Posterior vena cava (tissue), 2 donors: ENCODE measurements around the gene CCDC60. TPM values are rescaled to one million over a fixed set of nuclear protein-coding genes. Genes with fewer than 3 reads are reported as not detected.

Experiments used
- DNase-seq: peaks from one replicate; pipeline ENCODE4 v3.0.0-alpha.2; 2020; ENCODE audit warnings: low spot score
- intact Hi-C, 2 donors: fragments of 100-400 bp; cut with DNase I; formaldehyde crosslinking; loops; one replicate each; pipeline versions ENCODE4 v1.14.1 to v1.14.2; 2022 to 2023
- total RNA-seq, 2 donors: library from RNA; stranded (reverse); fragmentation: NEBNext Ultra II Directional; extraction: Animal tissue kit (Norgen Biotek cat#: 25700); gene quantifications; one replicate each; pipeline ENCODE4 v1.2.1, GENCODE V29; 2021
- donor health status: DM: yes; HTN: yes; CAD: no.
- donor health status: DM: yes; HTN: yes; CAD: no.

Gene CCDC60
- total RNA-seq, 2 donors from 2014 or later, result not detected

DNA sequence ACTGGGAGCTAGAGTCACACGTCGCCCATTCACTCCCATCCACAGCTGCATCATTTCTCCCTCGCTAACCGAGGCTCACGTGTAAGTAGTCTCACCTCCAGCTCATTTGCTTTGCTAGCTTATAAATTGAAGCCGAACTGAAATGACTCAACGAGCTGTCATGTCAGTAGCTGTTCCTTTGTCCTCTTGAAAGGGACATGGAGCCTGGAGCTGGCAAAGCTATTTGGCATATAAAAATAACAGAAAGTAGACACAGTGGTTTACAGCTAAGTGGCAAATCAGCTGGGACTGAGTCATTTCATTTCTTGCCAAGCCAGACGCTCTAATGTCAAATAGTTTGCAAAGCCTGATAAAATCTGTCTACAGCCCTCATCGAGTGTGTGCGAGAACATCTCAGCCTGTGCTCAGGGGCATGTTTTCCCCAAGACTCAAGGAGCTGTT lies 144.6 kb downstream of the CCDC60 start:
- intact Hi-C loops, result no loop called here
- DNase-seq, result no peak

DNA sequence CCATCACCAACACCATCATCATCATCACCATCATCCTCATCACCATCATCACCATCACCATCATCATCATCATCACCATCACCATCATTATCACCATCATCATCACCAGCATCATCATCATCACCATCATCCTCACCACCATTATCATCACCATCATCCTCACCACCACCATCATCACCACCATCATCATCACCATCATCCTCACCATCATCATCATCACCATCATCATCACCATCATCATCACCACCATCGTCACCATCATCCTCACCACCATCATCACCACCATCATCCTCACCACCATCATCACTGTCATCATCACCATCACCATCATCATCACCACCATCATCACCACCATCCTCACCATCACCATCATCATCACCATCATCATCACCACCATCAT lies 146.0 kb downstream of the CCDC60 start:
- DNase-seq, result no peak
- intact Hi-C loops, result no loop called here

DNA sequence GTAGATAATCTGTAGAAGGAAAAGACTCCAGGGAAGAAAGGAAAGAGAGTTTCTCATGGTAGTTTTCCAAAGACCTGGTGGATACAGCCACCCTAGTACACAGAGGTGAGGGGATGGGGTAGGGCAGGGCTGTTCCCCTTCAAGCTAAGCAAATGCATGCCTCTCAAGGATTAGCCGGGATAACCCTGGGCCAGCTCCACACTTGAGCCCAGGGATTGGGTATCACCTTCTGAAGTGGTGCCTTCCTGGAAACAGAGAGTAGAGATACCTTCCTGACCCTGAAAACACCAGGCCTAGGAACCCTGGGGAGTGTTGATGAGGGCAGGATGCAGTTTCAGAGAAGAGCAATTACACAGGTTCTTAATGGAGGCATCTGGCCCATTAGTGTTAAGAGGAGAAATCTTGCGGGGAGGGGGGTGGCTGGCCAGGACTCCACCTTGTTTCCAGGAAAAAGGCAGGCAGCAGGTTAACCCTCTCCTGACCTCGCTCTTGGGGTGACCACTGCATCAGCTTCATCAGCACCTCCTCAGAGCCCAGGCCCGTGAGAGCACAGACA lies 152.1 kb downstream of the CCDC60 start:
- DNase-seq, result no peak
- intact Hi-C loops, result no loop called here

DNA sequence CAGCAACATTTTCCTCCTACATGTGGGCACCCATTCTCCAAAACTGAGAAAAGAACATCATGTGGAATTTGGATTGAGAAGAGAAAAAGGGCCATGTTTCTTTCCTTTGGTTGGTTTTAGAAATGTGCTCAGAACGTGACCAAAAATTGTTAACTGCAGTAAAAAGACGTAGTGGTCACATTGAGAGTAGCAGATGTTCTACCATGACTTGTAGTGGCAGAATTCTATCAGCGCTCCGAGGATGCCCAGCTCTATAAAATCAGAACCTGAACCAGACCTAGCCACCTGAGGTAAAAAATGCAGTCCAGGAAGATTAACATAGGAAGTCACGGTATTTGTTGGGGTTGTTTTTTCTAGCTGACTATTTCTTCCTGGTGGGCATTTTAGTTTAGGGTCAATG lies 157.3 kb downstream of the CCDC60 start:
- intact Hi-C loops, result no loop called here
- DNase-seq, result no peak

DNA sequence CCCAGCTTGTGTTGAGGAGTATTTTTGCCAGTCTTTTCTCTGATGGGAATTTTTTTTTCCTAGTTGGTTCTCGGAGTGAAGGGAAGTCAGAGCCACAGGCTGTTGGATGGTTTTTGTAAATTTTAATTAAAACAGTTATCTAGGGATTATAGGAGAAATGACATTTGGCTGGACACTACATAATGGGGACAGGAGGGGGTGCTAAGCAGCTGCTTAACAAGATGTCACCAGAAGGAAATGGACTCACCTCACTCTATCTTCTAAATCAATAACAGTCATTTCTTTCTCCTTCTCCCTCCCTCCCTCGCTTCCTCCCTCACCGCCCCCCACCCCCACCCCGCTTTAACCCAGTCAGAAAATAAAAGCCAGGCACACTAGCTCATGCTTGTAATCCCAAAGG lies 165.7 kb downstream of the CCDC60 start:
- intact Hi-C loops, result no loop called here
- DNase-seq, result no peak

DNA sequence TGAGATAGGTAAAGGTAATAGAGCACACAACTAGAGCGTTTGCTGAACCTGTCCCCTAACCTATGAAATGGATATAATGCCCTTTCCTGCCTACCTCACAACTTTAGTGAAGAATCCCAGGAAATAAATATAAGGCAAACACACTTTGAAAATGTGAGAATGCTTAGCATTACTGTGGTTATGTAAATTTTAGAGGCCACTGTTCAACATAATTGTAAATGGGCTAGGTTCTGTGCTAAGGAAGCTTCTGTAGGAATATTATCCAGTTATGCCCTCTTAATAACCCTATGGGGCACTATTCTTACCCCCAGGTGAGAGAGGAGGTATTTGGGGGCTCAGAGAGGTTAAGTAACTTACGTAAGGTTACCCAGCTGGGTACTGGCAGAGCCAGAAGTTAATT lies 166.5 kb downstream of the CCDC60 start:
- intact Hi-C loops, result no loop called here
- DNase-seq, result no peak

DNA sequence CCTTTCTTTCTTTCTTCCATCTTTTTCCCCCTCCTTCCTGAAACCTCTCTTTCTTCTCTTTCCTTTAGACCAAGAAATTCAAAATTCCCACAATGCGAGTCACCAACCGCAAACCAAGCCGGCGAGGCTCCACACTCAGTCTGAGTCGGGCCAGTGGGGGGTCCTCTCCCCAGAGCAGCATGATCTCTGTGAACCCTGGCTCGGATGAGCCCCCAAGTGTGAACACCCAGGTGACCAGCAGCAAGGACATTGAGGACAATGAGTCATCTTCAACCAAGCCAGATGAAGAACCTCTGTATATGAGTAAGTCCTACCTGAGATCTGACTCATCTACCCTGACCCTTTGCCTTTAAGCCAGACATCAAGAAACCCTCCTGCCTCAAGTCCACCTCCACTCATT lies 170.5 kb downstream of the CCDC60 start:
- intact Hi-C loops, result no loop called here

DNA sequence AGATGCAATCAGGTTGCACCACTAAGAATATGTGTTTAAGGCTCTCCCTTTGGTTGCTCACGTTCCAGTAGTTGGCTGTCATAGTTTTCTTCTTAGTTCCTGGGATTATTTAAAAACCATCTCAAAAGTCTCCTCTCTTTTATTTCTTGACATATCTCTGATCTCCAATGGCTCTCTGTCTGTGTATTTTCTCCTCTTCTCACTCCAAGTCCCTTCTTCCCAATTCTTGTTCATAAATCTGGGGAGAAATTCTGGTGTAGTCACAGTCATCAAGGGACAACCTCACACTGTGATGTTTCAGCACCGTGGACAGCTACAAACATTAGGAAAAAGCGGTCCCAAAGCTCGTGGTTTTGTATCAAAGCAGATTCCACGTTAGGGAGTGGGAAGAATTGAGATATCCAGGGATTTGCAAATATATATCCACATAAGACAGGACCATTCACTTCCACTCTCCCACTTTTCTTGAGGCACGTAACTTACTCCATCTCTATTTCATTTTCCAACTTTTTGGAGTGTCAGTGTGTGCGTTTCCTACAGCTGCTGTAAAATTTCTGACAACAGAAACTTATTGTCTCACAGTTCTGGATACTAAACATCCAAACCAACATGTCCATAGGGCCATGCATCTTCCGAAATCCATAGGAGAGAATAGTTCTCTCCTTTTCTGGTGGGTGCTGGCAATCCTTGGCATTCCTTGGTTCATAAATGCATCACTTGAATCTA lies 178.4 kb downstream of the CCDC60 start:
- intact Hi-C loops, result no loop called here
- DNase-seq, result no peak

More for the DNA sequence above, 170.5 kb downstream of the CCDC60 start:
- DNase-seq, result no peak

DNA sequence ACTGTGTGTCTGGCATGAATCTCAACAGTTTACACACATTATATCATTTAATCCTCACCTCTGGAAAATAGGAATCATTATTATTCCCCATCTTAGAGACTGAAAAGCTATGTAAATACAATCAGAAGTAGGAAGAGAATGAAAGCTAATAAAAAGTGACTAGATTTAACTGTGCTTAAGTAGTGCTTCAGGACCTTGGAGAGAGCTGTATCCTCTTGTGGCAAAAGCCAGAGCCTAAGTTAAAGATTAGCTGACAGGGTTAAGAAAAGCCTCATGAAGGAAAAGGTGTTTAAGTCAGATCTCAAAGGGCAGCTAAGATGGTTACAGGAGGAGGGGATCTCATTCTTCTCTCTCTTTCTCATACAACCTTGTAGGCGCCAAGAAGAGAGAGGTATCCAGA lies 193.7 kb downstream of the CCDC60 start:
- DNase-seq, result no peak
- intact Hi-C loops, result no loop called here

DNA sequence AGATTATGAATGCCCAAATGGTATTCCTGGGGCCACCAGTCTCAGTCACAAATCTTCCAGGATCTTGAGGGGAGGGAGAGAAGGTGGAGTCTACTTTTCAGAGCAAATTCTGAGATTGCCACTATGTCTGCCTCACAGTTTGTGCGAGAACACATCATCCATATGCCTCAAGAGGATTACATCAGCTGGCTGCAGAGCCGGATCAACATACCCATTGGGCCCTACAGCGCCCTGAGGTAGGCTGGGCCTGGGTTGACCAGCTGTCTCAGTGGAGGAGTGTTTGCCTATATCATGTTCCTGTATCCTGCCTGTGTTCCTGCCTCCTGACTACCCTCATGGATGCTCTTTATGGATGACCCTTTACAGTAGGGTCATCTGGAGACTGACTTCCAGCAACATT lies 205.9 kb downstream of the CCDC60 start:
- no peak for DNase-seq
- intact Hi-C loops, result no loop called here

DNA sequence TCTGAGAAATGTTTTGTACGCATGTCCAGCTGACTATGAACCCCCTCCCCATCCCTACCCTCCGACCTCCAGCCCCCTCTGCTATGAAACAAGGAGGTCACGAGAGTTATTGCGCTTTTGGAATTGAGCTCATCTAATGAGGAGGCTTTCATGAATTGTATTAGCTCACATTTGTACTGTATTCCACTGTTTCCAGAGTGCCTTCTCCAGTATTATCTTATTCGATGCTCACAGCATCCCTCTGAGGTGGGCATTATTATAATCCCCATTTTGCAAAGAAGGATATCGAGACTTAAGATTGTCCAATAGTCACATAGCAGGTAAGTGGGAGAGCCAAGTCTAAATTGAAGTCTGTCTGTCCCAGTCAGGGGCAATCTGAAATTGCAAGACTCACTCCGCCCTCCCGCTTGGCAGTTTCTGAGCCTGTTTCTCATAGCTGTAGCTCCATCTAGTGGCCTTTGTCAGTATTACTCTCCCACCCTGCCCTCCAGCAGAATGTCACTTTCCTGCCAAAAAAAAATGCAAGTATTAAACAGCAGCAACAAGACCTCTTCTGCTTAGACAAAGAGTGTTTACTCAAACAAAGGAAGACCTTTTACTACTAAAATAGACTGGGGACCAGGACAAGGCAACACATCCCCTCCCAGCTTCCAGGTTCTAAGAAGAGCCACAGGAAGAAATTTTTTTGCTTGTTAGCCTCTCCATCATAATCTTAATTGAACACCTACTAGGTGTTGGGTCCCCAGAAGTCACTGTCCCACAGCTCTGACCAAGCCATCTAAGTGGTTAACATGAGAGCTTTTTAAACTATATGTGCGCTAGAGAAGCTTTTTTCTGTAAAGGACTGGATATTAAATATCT lies 210.5 kb downstream of the CCDC60 start:
- peak; percentile 81 for DNase-seq

DNA sequence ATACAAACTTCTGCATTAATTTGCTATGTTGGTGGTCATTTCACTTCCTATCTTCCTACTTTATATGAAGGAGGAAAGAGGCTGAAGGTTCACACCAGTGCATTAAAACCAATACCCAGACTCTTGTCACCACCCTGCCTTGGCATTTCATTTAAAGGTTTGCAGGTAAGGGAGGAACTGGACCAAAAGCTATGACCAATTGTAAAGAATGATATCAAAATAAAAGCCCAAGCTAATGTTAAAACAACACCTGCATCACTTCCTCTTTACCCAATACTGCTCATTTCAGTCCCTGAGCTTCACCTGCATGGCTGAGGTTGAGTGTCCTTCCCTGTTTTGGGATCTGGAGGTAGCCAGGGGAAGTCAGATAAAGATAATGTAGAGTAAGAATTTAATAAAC lies 211.8 kb downstream of the CCDC60 start:
- no peak for DNase-seq
- intact Hi-C loops, result no loop called here

More for the DNA sequence above, 210.5 kb downstream of the CCDC60 start:
- intact Hi-C loops, result no loop called here

DNA sequence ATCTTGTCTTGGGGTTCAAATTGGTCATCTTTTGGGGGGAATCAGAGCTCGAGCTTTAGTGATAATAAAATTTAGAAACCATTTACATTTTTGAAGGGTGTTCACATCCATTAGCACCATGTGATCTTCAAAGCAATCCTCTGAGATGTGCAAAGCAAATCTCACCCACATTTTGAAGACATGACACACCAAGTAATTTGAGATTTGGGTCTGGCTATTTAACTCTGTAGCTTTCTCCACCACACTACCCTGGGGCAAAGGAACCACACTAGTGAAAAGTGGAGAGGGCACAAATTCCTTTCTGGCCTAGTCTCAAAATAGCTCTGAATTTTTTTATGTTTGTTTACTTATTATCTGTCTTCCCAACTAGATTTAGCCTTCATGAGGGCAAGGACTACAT lies 212.5 kb downstream of the CCDC60 start:
- intact Hi-C loops, result no loop called here
- DNase-seq, result no peak

DNA sequence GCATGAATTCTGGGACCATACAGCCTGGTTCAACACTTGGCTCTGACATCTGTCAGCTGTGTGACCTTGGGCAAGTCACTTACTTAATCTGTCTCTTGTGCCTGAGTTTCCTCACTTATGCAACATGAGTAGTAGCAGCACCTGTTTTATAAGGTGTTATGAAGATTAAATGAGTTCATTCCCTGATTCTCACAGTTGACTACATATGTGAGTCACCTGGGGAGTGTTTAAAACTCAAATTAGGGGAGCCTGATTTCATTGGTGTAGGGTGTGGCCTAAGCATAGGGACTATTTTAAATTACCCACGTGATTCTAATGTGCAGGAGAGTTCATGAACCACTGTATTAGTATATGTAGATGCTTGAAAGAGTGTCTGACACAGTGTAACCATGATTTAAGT lies 222.3 kb downstream of the CCDC60 start:
- DNase-seq, result no peak
- intact Hi-C loops, result no loop called here

DNA sequence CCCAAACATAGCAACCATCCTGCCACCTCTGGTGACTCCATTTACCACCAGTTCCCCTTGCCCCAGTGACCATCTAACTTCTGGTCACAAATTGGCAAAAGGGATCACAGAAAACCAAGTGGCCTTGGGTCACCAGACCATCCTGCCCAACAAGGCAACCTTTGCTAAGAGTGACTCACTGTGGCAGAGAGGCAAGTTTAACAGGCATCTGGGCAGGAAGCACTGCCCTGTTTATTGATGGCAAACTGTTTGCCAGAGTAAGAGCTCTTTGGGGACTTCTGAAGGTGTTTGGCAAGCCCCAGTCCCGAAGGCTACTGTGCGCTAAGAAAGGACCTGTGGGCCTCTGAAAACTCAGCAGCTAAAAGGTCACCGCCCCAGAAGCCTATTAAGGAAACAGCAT lies 230.9 kb downstream of the CCDC60 start:
- intact Hi-C loops, result no loop called here
- DNase-seq, result no peak

DNA sequence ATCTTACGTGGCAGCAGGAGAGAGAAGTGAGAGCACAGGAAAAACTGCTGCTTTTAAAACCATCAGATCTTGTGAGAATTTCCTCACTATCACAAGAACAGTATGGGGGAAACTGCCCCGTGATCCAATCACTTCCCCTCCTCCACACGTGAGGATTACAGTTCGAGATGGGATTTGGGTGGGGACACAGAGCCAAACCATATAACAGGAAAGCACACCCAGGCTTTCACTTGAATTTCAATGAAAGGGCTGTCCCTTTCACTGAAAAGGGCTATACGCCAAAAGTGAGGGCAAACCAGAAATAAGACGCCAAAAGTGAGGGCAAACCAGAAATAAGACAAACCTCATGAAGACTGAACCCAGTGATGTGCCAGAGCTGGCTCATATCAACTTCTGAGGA lies 236.2 kb downstream of the CCDC60 start:
- intact Hi-C loops, result no loop called here
- DNase-seq, result no peak

DNA sequence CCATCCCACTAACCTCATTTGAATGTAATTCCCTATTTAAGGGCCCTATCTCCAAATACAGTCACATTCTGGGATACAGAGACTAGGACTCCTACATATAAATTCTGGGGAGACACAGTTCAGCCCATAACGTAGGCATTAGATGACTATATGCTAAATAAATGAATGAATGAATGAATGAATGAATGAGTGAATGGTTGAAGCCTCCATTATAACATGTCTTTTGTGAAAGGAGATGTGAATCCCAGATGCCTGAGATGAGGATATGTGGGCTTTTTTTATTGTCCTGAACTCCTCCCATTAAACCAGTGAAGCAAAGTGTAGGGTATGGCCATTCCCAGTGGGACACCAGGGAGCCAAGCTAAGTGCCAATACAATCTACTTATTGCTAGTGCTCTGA lies 238.6 kb downstream of the CCDC60 start:
- DNase-seq, result no peak
- intact Hi-C loops, result no loop called here

DNA sequence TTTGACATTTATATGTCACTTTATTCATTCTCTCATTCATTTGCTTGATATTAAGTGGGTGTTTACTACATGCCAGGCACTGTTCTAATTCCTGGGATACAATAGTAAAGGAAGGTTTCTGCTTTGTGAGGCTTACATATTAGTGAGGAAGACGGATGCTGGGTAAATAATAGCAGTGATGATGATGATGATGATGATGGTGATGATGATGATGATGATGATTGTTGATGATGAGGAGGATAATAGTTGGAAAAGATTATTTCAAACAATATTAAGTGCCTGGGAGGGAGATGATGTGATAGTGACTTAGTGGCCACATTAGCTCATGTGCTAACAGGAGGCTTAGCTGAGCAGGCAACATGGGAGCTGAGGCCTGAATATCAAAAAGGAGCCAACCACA lies 239.7 kb downstream of the CCDC60 start:
- DNase-seq, result no peak
- intact Hi-C loops, result no loop called here

DNA sequence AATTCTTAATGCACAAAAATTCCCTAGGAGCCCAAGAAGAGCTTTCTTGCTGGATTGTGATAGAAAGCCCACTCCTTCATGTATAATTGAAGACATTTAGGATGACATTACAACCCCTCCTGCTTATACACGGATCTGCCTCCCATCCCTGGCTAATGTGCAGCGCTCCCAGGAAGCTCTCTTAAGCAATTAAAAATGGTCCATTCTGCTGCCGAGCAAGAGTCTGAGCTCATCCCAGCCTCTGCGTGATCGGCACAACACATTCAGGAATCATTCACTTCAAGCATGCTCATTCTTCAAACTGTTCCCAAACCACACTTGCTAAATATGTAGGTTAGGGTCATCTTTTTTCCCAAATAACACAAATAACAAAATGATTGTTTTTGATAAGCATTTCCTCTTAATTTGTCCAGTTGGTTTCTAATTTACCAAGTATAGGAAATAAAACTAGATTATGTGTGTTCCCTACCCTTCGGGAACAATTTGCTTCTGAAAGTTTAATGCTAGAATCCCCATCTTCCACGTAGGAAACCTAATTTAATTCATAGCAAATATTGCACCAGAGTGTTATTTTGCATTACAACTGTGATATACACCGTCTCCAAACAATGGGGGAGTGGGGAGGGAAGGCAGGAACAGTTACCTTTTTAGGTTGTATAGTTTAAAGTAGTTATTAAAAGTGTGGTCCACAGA lies 241.7 kb downstream of the CCDC60 start:
- intact Hi-C loops, result no loop called here

DNA sequence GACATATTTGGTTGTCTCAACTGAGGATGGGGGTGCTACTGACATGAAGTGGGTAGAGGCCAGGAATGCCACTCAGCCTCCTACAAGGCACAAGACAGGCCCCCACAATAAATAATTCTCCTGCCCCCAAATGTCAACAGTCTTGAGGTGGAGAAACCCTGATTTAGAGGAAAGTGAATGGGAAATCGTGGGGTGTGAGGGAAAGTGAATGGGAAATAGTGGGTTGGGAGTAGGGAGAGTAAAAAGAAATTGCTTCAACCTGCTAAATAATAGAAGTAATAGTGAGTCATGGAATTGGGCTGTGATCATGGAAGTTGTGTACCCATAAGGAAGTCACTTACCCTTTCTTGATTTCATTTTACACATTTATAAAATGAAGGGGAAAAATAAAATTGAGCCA lies 242.4 kb downstream of the CCDC60 start:
- DNase-seq, result no peak
- intact Hi-C loops, result no loop called here

More for the DNA sequence above, 241.7 kb downstream of the CCDC60 start:
- DNase-seq, result no peak
